ENCODE measurements around the gene SERPINA5.
"Not testable (repeated sequence)": the region's sequence is repeated elsewhere in the genome, so short reads cannot be mapped to it uniquely, and the experiment has no call there.

SERPINA5 gene

GRCh38 chr14:94574336-94574735 lies 6.9 kb upstream of the SERPINA5 start:
- no peak for DNase-seq (ENCODE audit: low read depth)
- H3K4me3 ChIP-seq (ENCODE audit: low read depth, low read length) = no peak overlapping the region
- no peak for TF ChIP-seq CTCF (IDR thresholded peaks at IDR 0.05; ENCODE audit: low read depth, low read length, missing control alignments)
- in situ Hi-C loops (cut with HindIII; ENCODE audit: low sequenced_read_pairs) = no loop called here

- TF ChIP-seq CTCF (IDR thresholded peaks at IDR 0.05; ENCODE audit: low read depth, low read length, missing control alignments) = no peak
- peak; percentile 80 for DNase-seq (ENCODE audit: low read depth)
- in situ Hi-C loops (cut with HindIII; ENCODE audit: low sequenced_read_pairs) = no loop called here
- H3K4me3 ChIP-seq (ENCODE audit: low read depth, low read length) = no peak overlapping the region
Observed at GRCh38 chr14:94575730-94576585, 5.3 kb upstream of the SERPINA5 start.

- H3K4me3 ChIP-seq (ENCODE audit: low read depth, low read length); in situ Hi-C loops (cut with HindIII; ENCODE audit: low sequenced_read_pairs); DNase-seq (ENCODE audit: low read depth): not testable (repeated sequence)
Observed at GRCh38 chr14:94577472-94577871, 3.8 kb upstream of the SERPINA5 start.

- in situ Hi-C loops (cut with HindIII; ENCODE audit: low sequenced_read_pairs) = no loop called here
- TF ChIP-seq CTCF (IDR thresholded peaks at IDR 0.05; ENCODE audit: low read depth, low read length, missing control alignments) = no peak
- no peak overlapping the region for H3K4me3 ChIP-seq (ENCODE audit: low read depth, low read length)
- no peak for DNase-seq (ENCODE audit: low read depth)
Observed at GRCh38 chr14:94578712-94579111, 2.5 kb upstream of the SERPINA5 start.

- in situ Hi-C loops (cut with HindIII; ENCODE audit: low sequenced_read_pairs) = no loop called here
- TF ChIP-seq CTCF (IDR thresholded peaks at IDR 0.05; ENCODE audit: low read depth, low read length, missing control alignments) = no peak
- DNase-seq (ENCODE audit: low read depth) = no peak
- H3K4me3 ChIP-seq (ENCODE audit: low read depth, low read length) = no peak overlapping the region
Observed at GRCh38 chr14:94582199-94582750, 1.0 kb downstream of the SERPINA5 start.

- no peak for DNase-seq (ENCODE audit: low read depth)
Observed at GRCh38 chr14:94582851-94583250, 1.6 kb downstream of the SERPINA5 start.

More at GRCh38 chr14:94582851-94583250, 1.6 kb downstream of the SERPINA5 start:
- in situ Hi-C loops (cut with HindIII; ENCODE audit: low sequenced_read_pairs) = no loop called here
- H3K4me3 ChIP-seq (ENCODE audit: low read depth, low read length) = no peak overlapping the region
- no peak for TF ChIP-seq CTCF (IDR thresholded peaks at IDR 0.05; ENCODE audit: low read depth, low read length, missing control alignments)

Data from astrocyte of the cerebellum (primary cell).